ENCODE data around the gene TSSK3.
A peak's percentile ranks its signal among the peaks of the same experiment; 100 is the strongest.

DNA sequence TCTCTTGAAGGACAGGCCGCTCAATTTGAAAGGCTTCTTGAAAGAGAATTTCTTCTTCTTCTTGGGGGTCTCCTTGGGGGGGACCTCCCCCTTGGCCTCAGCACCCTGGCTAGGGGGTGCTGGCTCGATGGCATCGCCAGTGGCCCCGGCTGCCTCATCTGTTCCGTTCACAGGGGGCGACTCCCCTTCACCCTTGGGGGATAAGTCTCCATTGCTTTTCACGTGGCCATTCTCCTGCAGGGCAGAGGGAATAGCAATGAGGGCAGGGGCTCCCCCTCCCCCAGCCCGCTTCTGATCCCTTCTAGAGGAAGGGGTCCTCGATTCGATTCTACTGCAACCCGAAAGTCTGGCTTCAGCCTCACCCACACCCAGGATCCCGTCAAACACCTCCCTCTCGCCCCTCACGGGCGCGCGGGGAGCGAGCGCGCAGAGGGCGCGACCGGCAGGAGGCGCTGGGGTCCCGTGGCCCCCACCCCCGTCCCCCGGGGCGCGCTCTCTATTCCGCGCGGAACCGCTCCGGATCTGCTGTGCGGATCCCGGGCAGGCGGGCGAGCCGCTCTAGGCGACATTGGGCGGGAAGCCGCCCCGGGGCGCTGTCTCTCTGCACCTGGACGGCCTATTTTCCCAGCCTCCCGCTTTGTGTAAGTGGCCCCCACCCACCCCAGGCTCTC, 27.3 kb upstream of the TSSK3 start:
- TF ChIP-seq FOXP2 (optimal IDR thresholded peaks at IDR 0.05; ENCODE audit: borderline replicate concordance, extremely low read depth, extremely low read length, insufficient read depth) (peak; percentile 25), POLR2AphosphoS5 (IDR thresholded peaks at IDR 0.05; ENCODE audit: low read depth, low read length) (no peak), TAF1 (IDR thresholded peaks at IDR 0.05; ENCODE audit: borderline replicate concordance, insufficient read depth, low read length) (no peak)
- TF ChIP-seq, protein P1, sequence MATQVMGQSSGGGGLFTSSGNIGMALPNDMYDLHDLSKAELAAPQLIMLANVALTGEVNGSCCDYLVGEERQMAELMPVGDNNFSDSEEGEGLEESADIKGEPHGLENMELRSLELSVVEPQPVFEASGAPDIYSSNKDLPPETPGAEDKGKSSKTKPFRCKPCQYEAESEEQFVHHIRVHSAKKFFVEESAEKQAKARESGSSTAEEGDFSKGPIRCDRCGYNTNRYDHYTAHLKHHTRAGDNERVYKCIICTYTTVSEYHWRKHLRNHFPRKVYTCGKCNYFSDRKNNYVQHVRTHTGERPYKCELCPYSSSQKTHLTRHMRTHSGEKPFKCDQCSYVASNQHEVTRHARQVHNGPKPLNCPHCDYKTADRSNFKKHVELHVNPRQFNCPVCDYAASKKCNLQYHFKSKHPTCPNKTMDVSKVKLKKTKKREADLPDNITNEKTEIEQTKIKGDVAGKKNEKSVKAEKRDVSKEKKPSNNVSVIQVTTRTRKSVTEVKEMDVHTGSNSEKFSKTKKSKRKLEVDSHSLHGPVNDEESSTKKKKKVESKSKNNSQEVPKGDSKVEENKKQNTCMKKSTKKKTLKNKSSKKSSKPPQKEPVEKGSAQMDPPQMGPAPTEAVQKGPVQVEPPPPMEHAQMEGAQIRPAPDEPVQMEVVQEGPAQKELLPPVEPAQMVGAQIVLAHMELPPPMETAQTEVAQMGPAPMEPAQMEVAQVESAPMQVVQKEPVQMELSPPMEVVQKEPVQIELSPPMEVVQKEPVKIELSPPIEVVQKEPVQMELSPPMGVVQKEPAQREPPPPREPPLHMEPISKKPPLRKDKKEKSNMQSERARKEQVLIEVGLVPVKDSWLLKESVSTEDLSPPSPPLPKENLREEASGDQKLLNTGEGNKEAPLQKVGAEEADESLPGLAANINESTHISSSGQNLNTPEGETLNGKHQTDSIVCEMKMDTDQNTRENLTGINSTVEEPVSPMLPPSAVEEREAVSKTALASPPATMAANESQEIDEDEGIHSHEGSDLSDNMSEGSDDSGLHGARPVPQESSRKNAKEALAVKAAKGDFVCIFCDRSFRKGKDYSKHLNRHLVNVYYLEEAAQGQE (IDR thresholded peaks at IDR 0.05; ENCODE audit: insufficient read depth in 1 of 2, low read depth in 2 of 2, low read length in 2 of 2), result no peak

All from PFSK-1 (cell line).